ENCODE results near the gene ODF4.

DNA sequence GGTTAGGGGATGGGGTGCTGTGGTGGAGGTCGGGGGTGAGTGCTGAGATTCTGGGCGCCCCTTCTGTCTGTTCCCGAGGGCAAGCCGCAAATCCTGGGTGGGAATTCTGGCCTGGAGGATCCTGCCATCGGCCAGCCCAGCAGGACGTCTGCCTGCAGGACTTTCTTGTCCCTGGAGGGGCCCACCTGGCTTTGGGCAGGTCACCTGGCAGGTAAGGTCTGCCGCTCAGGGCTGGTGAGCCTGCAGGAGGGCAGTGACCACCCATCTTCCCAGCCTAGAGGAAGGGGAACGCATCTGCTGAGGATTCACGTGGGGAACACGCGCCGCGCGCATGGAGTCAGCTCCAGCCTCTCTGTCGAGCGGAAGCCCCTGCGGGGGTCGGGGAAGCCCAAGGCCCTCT lies 52.6 kb downstream of the ODF4 start:
- TF ChIP-seq POLR2AphosphoS5 (IDR thresholded peaks at IDR 0.05; ENCODE audit: low read depth, low read length), result no peak
- no peak for TF ChIP-seq POLR2A (IDR thresholded peaks at IDR 0.05; ENCODE audit: low read depth, low read length)
- TF ChIP-seq TAF1 (IDR thresholded peaks at IDR 0.05; ENCODE audit: low read depth, low read length), result no peak
